ENCODE data around the gene PIP4K2C. TPM values are rescaled to one million over a fixed set of nuclear protein-coding genes. Genes with fewer than 3 reads are reported as not detected.

PIP4K2C gene
- total and polyA plus RNA-seq, 4 donors, result 14.5 to 28.4 (median 26.1) TPM

DNA sequence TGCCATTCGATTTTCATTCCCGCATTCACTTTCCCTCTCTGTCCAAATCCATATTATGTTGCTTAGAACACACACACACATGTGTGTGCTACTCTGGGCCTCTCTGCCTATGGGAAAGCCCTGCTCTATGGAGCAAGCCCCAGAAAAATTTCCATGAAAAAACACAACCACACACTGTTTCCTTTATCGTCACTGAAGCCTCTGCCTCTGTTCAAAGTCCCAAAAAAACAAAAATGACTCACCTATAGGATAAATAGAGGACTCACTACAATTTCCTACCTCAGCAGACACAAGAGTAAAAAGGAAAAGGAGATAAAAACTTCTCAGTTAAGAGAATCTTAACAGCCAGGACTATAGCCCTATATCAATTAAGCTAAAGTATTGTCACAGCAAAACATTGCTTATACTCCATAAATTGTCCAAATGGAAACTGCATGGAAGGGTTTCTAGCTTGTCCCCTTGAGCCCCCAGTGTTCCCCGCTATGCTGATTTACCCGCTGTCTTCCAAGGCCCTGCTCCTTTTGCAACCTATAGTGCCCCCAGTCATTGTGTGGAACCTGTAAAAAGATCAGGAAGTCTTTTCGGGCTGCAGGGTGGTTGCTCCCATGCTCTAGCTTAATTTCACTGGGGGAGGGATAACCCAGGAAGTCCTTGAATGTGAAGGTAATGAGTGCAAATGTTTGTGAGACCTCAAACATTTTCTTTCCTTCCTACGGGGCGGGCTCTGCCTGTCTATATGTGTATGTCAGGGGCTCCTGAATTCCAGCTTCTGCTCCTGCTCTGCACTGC is 11.1 kb upstream of the PIP4K2C start:
- no peak for DNase-seq
- no peak for ATAC-seq (ENCODE audit: low FRiP score)

DNA sequence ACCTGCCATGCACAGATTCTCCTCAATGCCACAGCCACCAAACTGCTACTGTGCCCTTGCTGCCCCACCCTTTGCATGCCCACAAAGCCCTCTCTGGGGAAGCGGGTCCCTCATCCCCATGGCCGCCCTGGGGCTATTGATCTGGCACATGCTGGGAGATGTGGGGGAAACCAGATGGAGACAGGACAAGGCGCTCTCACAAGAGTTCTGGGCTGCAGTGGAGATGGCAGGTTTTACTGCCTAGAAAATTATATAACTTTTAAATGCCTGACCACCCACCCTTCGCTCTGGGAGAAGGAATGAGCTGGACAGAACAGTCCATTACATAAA is 10.6 kb upstream of the PIP4K2C start:
- Histone ChIP-seq H3K27me3 (ENCODE audit: control insufficient read depth in 1 of 2, insufficient read depth in 2 of 2, low read length in 1 of 2) (no peaks in the 10 kb centered on the region), H3K36me3 (ENCODE audit: control insufficient read depth in 1 of 2, insufficient read depth in 2 of 2, low read length in 1 of 2) (peaks cover 0 to 2% of the 10 kb centered on the region in 2 donors), H3K9me3 (ENCODE audit: control insufficient read depth, low read length) (no peaks in the 10 kb centered on the region), H3K27ac (ENCODE audit: low read depth in 1 of 2, low read length in 2 of 2) (no peak overlapping the region), H3K4me3 (ENCODE audit: low read length in 2 of 2) (no peak overlapping the region), H3K4me1 (ENCODE audit: control insufficient read depth in 1 of 2, insufficient read depth in 2 of 2, low read length in 2 of 2) (no peaks in the 10 kb centered on the region)
- intact Hi-C loops (cut with DNase I), result loop anchor here in 1 of 2 donors (5.0 kb wide), 1 partner anchor 112 kb away; the partner anchor contains the start of gene OS9
- ATAC-seq (ENCODE audit: low FRiP score) (no peak), DNase-seq (no peak)
- 94% methylated on average over 4 of the region's 4 CpGs for WGBS, 2 donors

More for the DNA sequence above, 11.1 kb upstream of the PIP4K2C start:
- Histone ChIP-seq H3K27me3 (ENCODE audit: control insufficient read depth in 1 of 2, insufficient read depth in 2 of 2, low read length in 1 of 2) (no peaks in the 10 kb centered on the region), H3K36me3 (ENCODE audit: control insufficient read depth in 1 of 2, insufficient read depth in 2 of 2, low read length in 1 of 2) (peaks cover 0 to 2% of the 10 kb centered on the region in 2 donors), H3K4me3 (ENCODE audit: low read length in 2 of 2) (no peak overlapping the region), H3K27ac (ENCODE audit: low read depth in 1 of 2, low read length in 2 of 2) (no peak overlapping the region), H3K4me1 (ENCODE audit: control insufficient read depth in 1 of 2, insufficient read depth in 2 of 2, low read length in 2 of 2) (no peaks in the 10 kb centered on the region), H3K9me3 (ENCODE audit: control insufficient read depth, low read length) (no peaks in the 10 kb centered on the region)
- intact Hi-C loops (cut with DNase I), result loop anchor here in 1 of 2 donors (5.0 kb wide), 1 partner anchor 112 kb away; the partner anchor contains the start of gene OS9
- WGBS, 2 donors, result 89 to 92% methylated on average over 8 of the region's 8 CpGs

DNA sequence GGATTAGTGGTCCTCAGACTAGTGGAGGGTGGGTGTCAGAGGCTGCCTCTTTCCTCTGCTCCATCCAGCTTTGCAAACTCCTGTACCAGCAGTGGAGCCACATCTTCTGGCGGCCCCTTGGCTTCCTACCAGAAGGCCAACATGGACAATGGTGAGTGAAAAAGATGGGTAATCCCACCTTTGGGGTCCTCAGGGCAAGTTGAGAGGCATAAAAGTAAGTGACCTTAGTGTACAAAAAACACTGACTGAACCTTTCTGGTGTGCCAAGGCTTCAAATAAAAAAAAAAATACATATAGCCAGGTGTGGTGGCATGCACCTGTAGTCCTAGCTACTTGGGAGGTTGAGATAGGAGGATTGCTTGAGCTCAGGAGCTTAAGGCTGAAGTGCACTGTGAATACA is 9.2 kb upstream of the PIP4K2C start:
- Histone ChIP-seq H3K36me3 (ENCODE audit: control insufficient read depth in 1 of 2, insufficient read depth in 2 of 2, low read length in 1 of 2) (peaks cover 0 to 2% of the 10 kb centered on the region in 2 donors), H3K9me3 (ENCODE audit: control insufficient read depth, low read length) (no peaks in the 10 kb centered on the region), H3K4me1 (ENCODE audit: control insufficient read depth in 1 of 2, insufficient read depth in 2 of 2, low read length in 2 of 2) (no peaks in the 10 kb centered on the region), H3K27ac (ENCODE audit: low read depth in 1 of 2, low read length in 2 of 2) (no peak overlapping the region), H3K27me3 (ENCODE audit: control insufficient read depth in 1 of 2, insufficient read depth in 2 of 2, low read length in 1 of 2) (no peaks in the 10 kb centered on the region), H3K4me3 (ENCODE audit: low read length in 2 of 2) (no peak overlapping the region)
- intact Hi-C loops (cut with DNase I), result loop anchor here (2.0 to 5.0 kb wide), 2 partner anchors 39 to 110 kb away; partner anchors contain the start of gene OS9 (in 1 of the 2)
- 87 to 90% methylated on average over 1 of the region's 1 CpG for WGBS, 2 donors
- no peak for DNase-seq
- ATAC-seq (ENCODE audit: low FRiP score), result no peak

DNA sequence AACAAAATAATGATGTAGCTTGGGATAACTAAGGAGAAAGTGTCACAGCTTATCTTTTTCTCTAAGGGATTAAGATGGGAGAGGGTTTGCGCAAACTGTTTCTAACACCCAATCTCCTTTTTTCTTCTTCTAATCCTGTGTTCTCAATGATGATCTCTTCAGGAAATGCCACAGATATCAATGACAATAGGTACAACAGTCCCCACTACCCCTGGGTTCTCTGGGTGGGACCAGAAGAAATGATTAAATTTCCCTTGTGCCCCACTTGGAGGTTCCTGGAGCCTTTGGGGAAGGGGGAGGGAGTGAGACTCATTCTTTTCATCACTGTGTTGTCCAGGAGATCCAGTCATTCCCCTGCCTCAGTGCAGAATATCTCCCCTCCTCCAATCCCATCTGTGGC is 8.6 kb upstream of the PIP4K2C start:
- WGBS, 2 donors, result 91 to 100% methylated on average over 1 of the region's 1 CpG
- ATAC-seq (ENCODE audit: low FRiP score) (no peak), DNase-seq (no peak)
- Histone ChIP-seq H3K36me3 (ENCODE audit: control insufficient read depth in 1 of 2, insufficient read depth in 2 of 2, low read length in 1 of 2) (peaks cover 0 to 2% of the 10 kb centered on the region in 2 donors), H3K27me3 (ENCODE audit: control insufficient read depth in 1 of 2, insufficient read depth in 2 of 2, low read length in 1 of 2) (no peaks in the 10 kb centered on the region), H3K4me1 (ENCODE audit: control insufficient read depth in 1 of 2, insufficient read depth in 2 of 2, low read length in 2 of 2) (no peaks in the 10 kb centered on the region), H3K9me3 (ENCODE audit: control insufficient read depth, low read length) (no peaks in the 10 kb centered on the region), H3K27ac (ENCODE audit: low read depth in 1 of 2, low read length in 2 of 2) (no peak overlapping the region), H3K4me3 (ENCODE audit: low read length in 2 of 2) (no peak overlapping the region)
- intact Hi-C loops (cut with DNase I), result loop anchor here (2.0 to 5.0 kb wide), 2 partner anchors 38 to 110 kb away; partner anchors contain the start of gene OS9 (in 1 of the 2)

DNA sequence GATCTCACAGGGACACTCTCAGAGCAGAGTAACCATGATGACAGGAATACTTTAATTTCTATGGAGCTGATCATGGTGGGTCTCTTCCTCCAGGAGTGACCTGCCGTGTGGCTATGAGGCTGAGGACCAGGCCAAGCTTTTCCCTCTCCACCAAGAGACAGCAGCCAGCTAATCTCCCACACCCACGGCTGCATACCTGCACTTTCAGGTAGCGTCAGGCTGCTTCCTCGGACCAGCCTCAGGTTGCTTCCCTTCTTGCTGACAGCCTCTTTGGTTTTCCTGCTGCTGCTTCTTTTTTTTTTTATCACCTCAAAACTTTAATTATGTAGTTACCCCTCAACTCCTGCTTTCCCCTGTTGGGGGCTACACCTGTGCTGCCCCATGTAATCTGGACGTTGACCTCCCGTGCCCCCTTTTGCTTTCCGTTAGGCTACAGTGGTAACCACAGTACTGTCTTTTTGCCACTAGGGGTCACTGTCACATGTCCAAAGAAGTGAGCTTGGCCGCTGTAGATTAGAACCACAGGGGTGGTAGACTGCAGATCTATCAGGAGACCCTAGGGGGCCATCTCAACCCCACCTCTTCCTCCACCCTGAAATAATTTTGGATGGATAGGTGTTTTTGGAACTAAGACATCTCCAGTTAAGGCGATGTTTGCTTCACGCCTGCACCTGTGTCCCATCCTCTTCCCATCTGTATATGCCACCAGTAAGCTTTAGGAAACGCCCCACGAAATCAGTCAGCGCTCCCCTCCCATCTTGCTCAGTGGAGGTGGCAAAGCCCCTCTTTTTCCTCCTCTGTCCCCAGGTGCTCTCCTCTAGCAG is 7.8 kb upstream of the PIP4K2C start:
- Histone ChIP-seq H3K4me1 (ENCODE audit: control insufficient read depth in 1 of 2, insufficient read depth in 2 of 2, low read length in 2 of 2) (no peaks in the 10 kb centered on the region), H3K27me3 (ENCODE audit: control insufficient read depth in 1 of 2, insufficient read depth in 2 of 2, low read length in 1 of 2) (no peaks in the 10 kb centered on the region), H3K36me3 (ENCODE audit: control insufficient read depth in 1 of 2, insufficient read depth in 2 of 2, low read length in 1 of 2) (peaks cover 0 to 2% of the 10 kb centered on the region in 2 donors), H3K4me3 (ENCODE audit: low read length in 2 of 2) (no peak overlapping the region), H3K9me3 (ENCODE audit: control insufficient read depth, low read length) (no peaks in the 10 kb centered on the region), H3K27ac (ENCODE audit: low read depth in 1 of 2, low read length in 2 of 2) (no peak overlapping the region)
- intact Hi-C loops (cut with DNase I), result loop anchor here (1.0 to 5.0 kb wide), 3 partner anchors 38 to 109 kb away; partner anchors contain the start of gene OS9 (in 1 of the 2)
- no peak for DNase-seq
- peak; percentile 93 for ATAC-seq (ENCODE audit: low FRiP score)
- 45 to 47% methylated on average over 13 of the region's 13 CpGs for WGBS, 2 donors

DNA sequence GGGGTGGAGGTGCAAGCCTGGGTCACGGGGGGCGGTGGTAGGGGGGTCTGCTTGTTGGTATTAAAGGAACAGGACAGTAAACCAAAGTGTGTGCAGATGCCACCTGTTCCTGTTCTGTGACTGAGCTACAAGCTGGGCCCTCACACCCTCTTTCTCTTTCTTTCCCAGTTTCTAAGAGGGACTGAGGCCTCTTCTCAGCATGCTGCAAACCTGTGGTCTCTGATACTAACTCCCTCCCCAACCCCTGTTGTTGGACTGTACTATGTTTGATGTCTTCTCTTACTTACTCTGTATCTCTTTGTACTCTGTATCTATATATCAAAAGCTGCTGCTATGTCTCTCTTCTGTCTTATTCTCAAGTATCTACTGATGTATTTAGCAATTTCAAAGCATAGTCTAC is 6.9 kb upstream of the PIP4K2C start:
- DNase-seq, result peak in 1 of 2 donors; percentile 5
- Histone ChIP-seq H3K27me3 (ENCODE audit: control insufficient read depth in 1 of 2, insufficient read depth in 2 of 2, low read length in 1 of 2) (no peaks in the 10 kb centered on the region), H3K36me3 (ENCODE audit: control insufficient read depth in 1 of 2, insufficient read depth in 2 of 2, low read length in 1 of 2) (peaks cover 0 to 2% of the 10 kb centered on the region in 2 donors), H3K4me1 (ENCODE audit: control insufficient read depth in 1 of 2, insufficient read depth in 2 of 2, low read length in 2 of 2) (no peaks in the 10 kb centered on the region), H3K4me3 (ENCODE audit: low read length in 2 of 2) (no peak overlapping the region), H3K9me3 (ENCODE audit: control insufficient read depth, low read length) (no peaks in the 10 kb centered on the region), H3K27ac (ENCODE audit: low read depth in 1 of 2, low read length in 2 of 2) (no peak overlapping the region)
- intact Hi-C loops (cut with DNase I), result loop anchor here in 1 of 2 donors (5.0 kb wide), 1 partner anchor 108 kb away; the partner anchor contains the start of gene OS9
- WGBS, 2 donors, result 95 to 97% methylated on average over 2 of the region's 2 CpGs
- no peak for ATAC-seq (ENCODE audit: low FRiP score)

DNA sequence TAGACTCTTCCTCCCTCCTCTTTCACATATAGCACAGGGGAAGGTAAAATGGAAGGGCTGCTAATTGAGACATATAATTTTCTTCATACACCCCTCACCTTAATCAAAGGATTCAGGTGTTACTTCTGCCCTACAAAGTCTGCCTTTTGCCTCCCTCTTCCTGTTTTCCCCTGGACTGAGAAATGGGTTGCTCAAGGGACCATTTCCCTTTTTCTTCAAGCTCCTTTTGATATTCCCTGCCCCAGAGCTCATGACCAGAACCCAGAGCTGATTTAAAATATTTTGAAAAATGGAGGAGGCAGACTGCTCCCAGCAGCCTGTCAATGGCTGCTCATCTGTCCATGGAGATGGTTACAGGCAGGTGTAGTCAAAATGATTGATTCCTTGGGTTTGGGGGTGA is 6.3 kb upstream of the PIP4K2C start:
- Histone ChIP-seq H3K27me3 (ENCODE audit: control insufficient read depth in 1 of 2, insufficient read depth in 2 of 2, low read length in 1 of 2) (no peaks in the 10 kb centered on the region), H3K9me3 (ENCODE audit: control insufficient read depth, low read length) (no peaks in the 10 kb centered on the region), H3K4me3 (ENCODE audit: low read length in 2 of 2) (no peak overlapping the region), H3K36me3 (ENCODE audit: control insufficient read depth in 1 of 2, insufficient read depth in 2 of 2, low read length in 1 of 2) (peaks cover 0 to 2% of the 10 kb centered on the region in 2 donors), H3K4me1 (ENCODE audit: control insufficient read depth in 1 of 2, insufficient read depth in 2 of 2, low read length in 2 of 2) (no peaks in the 10 kb centered on the region), H3K27ac (ENCODE audit: low read depth in 1 of 2, low read length in 2 of 2) (no peak overlapping the region)
- ATAC-seq (ENCODE audit: low FRiP score) (no peak), DNase-seq (no peak)
- intact Hi-C loops (cut with DNase I), result loop anchor here in 1 of 2 donors (5.0 kb wide), 1 partner anchor 108 kb away; the partner anchor contains the start of gene OS9

DNA sequence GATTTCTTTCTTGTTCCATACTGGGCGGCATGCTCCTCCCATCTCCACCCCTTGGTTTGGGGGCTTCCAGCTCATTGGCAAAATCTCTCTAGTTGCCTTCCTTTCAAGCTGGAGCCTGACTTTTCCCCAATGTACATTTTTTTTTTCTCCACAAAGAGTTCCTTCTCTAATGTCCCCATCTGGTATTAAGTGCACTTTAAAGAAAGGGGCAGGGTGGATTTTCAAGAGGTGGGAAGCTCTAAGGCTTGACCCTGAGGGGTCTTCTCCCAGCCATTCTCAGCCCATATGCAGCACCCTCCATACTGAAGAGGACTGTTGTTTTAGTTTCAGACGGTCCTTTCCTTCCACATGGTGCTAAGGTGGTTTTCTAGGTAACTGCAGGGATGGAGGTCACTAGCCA is 5.8 kb upstream of the PIP4K2C start:
- Histone ChIP-seq H3K36me3 (ENCODE audit: control insufficient read depth in 1 of 2, insufficient read depth in 2 of 2, low read length in 1 of 2) (peaks cover 0 to 2% of the 10 kb centered on the region in 2 donors), H3K4me1 (ENCODE audit: control insufficient read depth in 1 of 2, insufficient read depth in 2 of 2, low read length in 2 of 2) (no peaks in the 10 kb centered on the region), H3K4me3 (ENCODE audit: low read length in 2 of 2) (no peak overlapping the region), H3K9me3 (ENCODE audit: control insufficient read depth, low read length) (no peaks in the 10 kb centered on the region), H3K27me3 (ENCODE audit: control insufficient read depth in 1 of 2, insufficient read depth in 2 of 2, low read length in 1 of 2) (no peaks in the 10 kb centered on the region), H3K27ac (ENCODE audit: low read depth in 1 of 2, low read length in 2 of 2) (no peak overlapping the region)
- intact Hi-C loops (cut with DNase I), result no loop called here
- WGBS, 2 donors, result 76 to 82% methylated on average over 2 of the region's 2 CpGs
- ATAC-seq (ENCODE audit: low FRiP score), result no peak
- DNase-seq, result no peak

All from aorta (tissue), 5 donors.